Measurements from ENCODE around the gene MTR. TPM values are rescaled to one million over a fixed set of nuclear protein-coding genes. Genes with fewer than 3 reads are reported as not detected.

The MTR gene
- total RNA-seq, 1 experiment from 2014 or later, result 35.5 TPM

- TF ChIP-seq, protein P1, sequence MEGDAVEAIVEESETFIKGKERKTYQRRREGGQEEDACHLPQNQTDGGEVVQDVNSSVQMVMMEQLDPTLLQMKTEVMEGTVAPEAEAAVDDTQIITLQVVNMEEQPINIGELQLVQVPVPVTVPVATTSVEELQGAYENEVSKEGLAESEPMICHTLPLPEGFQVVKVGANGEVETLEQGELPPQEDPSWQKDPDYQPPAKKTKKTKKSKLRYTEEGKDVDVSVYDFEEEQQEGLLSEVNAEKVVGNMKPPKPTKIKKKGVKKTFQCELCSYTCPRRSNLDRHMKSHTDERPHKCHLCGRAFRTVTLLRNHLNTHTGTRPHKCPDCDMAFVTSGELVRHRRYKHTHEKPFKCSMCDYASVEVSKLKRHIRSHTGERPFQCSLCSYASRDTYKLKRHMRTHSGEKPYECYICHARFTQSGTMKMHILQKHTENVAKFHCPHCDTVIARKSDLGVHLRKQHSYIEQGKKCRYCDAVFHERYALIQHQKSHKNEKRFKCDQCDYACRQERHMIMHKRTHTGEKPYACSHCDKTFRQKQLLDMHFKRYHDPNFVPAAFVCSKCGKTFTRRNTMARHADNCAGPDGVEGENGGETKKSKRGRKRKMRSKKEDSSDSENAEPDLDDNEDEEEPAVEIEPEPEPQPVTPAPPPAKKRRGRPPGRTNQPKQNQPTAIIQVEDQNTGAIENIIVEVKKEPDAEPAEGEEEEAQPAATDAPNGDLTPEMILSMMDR (conservative IDR thresholded peaks at IDR 0.05), result no peak
- H3K36me3 Mint-ChIP-seq (ENCODE audit: insufficient read depth in 1 of 3, low read depth in 3 of 3), result peaks cover 8 to 55% (median 33%) of the 10 kb centered on the region in 3 experiments; a peak in 5 of 7 replicates
- WGBS (ENCODE audit: extremely low coverage, insufficient read length, low lambda C conversion rate), result no CpG with 5 or more reads among the region's 2 CpGs
These were observed 38.5 kb downstream of the MTR start for GRCh38 chr1:236833575-236833974.

More at GRCh38 chr1:236833575-236833974, 38.5 kb downstream of the MTR start:
- no peak overlapping the region for H2BK20ac ChIP-seq (ENCODE audit: low read depth, low read length, poor library complexity, severe bottlenecking)
- no peaks in the 10 kb centered on the region for H3K27me3 ChIP-seq (ENCODE audit: insufficient read depth, low read length)
- no peak overlapping the region for H3K23ac ChIP-seq (ENCODE audit: insufficient read length, low read depth, low read length)
- Mint-ChIP-seq H3K4me1 (no peaks in the 10 kb centered on the region), H3K27ac (no peak overlapping the region), H3K4me3 (no peak overlapping the region), H3K27me3 (ENCODE audit: low read depth) (no peaks in the 10 kb centered on the region), H3K9me3 (no peaks in the 10 kb centered on the region)
- H4K20me1 ChIP-seq (ENCODE audit: control insufficient read depth, insufficient read depth, insufficient read length), result no peaks in the 10 kb centered on the region
- no peak overlapping the region for H2BK120ac ChIP-seq (ENCODE audit: low read depth, low read length, poor library complexity, severe bottlenecking)
- no peaks in the 10 kb centered on the region for H3K79me2 ChIP-seq (ENCODE audit: insufficient read depth, low read length)
- no peak overlapping the region for H3K18ac ChIP-seq (ENCODE audit: insufficient read length, low read depth, low read length)
- no peak overlapping the region for H3K14ac ChIP-seq (ENCODE audit: insufficient read depth, low read length)
- no peak overlapping the region for H3K4ac ChIP-seq (ENCODE audit: low read depth, low read length)
- H3K79me1 ChIP-seq (ENCODE audit: insufficient read depth, low read depth, low read length, poor library complexity, severe bottlenecking), result no peaks in the 10 kb centered on the region
- H4K91ac ChIP-seq (ENCODE audit: insufficient read length, low read depth, low read length), result no peak overlapping the region
- H3K9me3 ChIP-seq (ENCODE audit: control insufficient read depth, low read depth, low read length), result no peaks in the 10 kb centered on the region
- H4K5ac ChIP-seq (ENCODE audit: insufficient read length, low read depth, low read length), result no peak overlapping the region
- no peak overlapping the region for H2BK5ac ChIP-seq (ENCODE audit: insufficient read length, low read length)
- no peak overlapping the region for H3K9ac ChIP-seq (ENCODE audit: extremely low read depth, insufficient read length, low read length)
- no peak for DNase-seq
- no peak overlapping the region for H4K8ac ChIP-seq (replicated peaks; ENCODE audit: insufficient read length, low read depth, low read length)
- H3K23me2 ChIP-seq (ENCODE audit: insufficient read length, low read depth, low read length, poor library complexity, severe bottlenecking), result no peaks in the 10 kb centered on the region
- H2BK12ac ChIP-seq (ENCODE audit: insufficient read length, low read depth, low read length), result no peak overlapping the region
- H3K4me2 ChIP-seq (ENCODE audit: insufficient read depth, insufficient read length, low read length), result no peak overlapping the region
- H2AK5ac ChIP-seq (ENCODE audit: insufficient read length, low read length), result no peak overlapping the region
- no peaks in the 10 kb centered on the region for H3K4me1 ChIP-seq (ENCODE audit: insufficient read depth, low read length)
- no peak overlapping the region for H2BK15ac ChIP-seq (ENCODE audit: low read depth, low read length)
- H3K27ac ChIP-seq (ENCODE audit: insufficient read length, low read depth, low read length), result no peak overlapping the region
- no peak overlapping the region for H3T11ph ChIP-seq (ENCODE audit: low read length)
- no peak overlapping the region for H2AFZ ChIP-seq (ENCODE audit: low read length)
- H3K56ac ChIP-seq (ENCODE audit: insufficient read length, low read depth, low read length), result no peak overlapping the region
